GM18505 (cell line): Measurements from ENCODE around the gene UVRAG.

Source experiments
- ATAC-seq: cut with Tn5 transposase; IDR thresholded peaks from one replicate; pipeline ENCODE4 v1.9.1; 2021; ENCODE audit not compliant: unreplicated experiment
- POLR2A ChIP-seq: IDR thresholded peaks from 4 replicates; pipeline ENCODE4 v1.6.1; 2011; ENCODE audit warnings: borderline replicate concordance; ENCODE audit not compliant: insufficient read depth, insufficient read length; ENCODE audit errors: extremely low read depth

Gene UVRAG

GRCh38 chr11:75790986-75791385, 24.0 kb upstream of the UVRAG start:
- no peak for TF ChIP-seq POLR2A
- no peak for ATAC-seq

- no peak for ATAC-seq
- TF ChIP-seq POLR2A, result no peak
These were observed 22.8 kb upstream of the UVRAG start for GRCh38 chr11:75792127-75792731.

- TF ChIP-seq POLR2A, result no peak
These were observed 21.8 kb upstream of the UVRAG start for GRCh38 chr11:75792997-75793800.

GRCh38 chr11:75793966-75794365, 21.0 kb upstream of the UVRAG start:
- ATAC-seq, result no peak

More at GRCh38 chr11:75792997-75793800, 21.8 kb upstream of the UVRAG start:
- no peak for ATAC-seq

GRCh38 chr11:75795276-75796090, 19.5 kb upstream of the UVRAG start:
- ATAC-seq, result no peak
- no peak for TF ChIP-seq POLR2A

More at GRCh38 chr11:75793966-75794365, 21.0 kb upstream of the UVRAG start:
- no peak for TF ChIP-seq POLR2A

DNA sequence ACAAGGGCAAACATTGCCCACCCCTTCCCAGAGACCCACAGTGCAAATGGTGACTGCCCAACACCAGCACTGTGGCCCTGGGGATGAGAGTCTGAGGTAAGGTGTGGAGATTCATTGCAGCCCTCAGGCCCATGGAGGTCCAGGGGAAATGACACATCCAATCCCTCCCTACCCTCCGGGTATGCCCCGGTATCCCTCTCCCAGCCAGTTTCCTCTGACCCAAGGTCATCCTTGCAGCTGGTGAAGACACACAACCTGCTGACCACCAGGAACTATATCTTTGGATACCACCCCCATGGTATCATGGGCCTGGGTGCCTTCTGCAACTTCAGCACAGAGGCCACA, 18.9 kb upstream of the UVRAG start:
- ATAC-seq, result no peak
- TF ChIP-seq POLR2A, result no peak

DNA sequence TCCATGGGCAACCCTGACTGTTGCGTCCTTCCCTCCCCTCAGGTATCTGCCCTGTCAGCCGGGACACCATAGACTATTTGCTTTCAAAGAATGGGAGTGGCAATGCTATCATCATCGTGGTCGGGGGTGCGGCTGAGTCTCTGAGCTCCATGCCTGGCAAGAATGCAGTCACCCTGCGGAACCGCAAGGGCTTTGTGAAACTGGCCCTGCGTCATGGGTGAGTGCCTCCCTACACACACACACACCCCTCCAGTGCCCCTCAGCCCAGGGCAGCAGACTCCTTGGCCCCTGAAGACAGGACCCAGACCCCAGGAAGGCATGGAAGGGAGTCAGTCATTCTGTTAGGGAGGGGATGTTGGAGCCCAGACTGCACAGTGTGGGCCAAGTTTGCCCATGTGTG, 17.9 kb upstream of the UVRAG start:
- no peak for TF ChIP-seq POLR2A

DNA sequence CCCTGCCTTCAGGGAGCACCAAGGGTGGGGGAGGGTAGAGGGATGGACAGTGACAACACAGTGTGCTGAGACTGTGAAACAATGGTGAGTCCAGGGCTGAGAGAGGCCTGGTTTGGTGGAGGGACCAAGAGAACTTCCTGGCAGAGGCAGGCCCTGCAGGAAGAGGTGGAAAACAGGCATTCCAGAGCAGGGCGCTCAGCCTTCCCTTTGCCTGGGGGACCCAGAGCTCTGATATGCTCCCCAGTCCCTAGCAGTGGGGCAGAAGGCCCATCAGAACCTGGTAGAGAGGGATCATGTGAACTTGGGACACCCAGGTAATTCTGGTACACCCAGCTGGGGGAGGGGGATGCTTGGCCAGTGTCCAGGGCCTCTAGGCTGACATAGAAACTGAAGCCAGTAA, 17.2 kb upstream of the UVRAG start:
- TF ChIP-seq POLR2A, result no peak
- no peak for ATAC-seq

More for the DNA sequence above, 17.9 kb upstream of the UVRAG start:
- no peak for ATAC-seq

DNA sequence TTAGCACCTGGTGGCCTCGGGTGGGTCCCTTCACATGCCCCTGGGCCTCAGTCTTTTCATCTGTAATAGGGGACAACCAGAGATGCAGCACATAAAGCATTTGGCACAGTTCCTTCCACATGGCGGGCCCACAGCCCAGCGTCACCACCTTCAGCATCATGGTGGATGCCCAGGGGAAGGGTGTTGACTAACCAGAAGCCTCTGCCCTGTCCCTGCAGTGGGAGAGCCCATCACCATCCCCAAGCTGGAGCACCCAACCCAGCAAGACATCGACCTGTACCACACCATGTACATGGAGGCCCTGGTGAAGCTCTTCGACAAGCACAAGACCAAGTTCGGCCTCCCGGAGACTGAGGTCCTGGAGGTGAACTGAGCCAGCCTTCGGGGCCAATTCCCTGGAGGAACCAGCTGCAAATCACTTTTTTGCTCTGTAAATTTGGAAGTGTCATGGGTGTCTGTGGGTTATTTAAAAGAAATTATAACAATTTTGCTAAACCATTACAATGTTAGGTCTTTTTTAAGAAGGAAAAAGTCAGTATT, 14.8 kb upstream of the UVRAG start:
- ATAC-seq, result no peak
- TF ChIP-seq POLR2A, result no peak

- ATAC-seq, result no peak
- no peak for TF ChIP-seq POLR2A
These were observed 14.2 kb upstream of the UVRAG start for GRCh38 chr11:75800728-75801361.

DNA sequence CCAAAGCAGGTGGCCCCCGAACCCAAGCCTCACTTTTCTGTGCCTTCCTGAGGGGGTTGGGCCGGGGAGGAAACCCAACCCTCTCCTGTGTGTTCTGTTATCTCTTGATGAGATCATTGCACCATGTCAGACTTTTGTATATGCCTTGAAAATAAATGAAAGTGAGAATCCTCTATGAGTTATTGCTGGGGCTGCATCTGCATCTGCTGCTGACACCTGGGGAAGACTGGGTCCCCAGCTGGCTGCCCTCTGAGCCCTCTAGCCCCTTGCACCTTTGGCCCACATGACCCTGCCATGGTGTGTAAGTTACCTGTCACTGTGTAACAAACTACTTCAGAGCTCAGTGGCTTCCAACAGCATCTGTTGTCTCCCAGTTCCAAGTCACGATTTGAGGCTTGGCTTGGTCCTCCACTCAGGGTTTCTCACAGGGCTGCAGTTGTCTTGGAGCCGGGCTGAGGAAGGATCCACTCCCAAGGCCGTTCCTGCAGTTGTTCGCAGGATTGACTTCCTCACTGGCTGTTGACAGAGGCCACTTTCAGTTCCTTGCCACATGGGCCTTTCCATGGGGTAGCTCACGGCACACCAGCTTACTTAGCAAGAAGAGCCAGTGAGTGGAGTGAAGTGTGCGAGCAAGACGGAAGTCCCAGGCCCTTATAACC, 13.5 kb upstream of the UVRAG start:
- no peak for ATAC-seq
- no peak for TF ChIP-seq POLR2A
